Mesenchymal stem cell (in vitro differentiated cells and primary cell): ENCODE data around the gene GPR150.

Experiments used
- DNase-seq: peaks from one replicate; pipeline ENCODE4 v3.0.0-alpha.2; 2013
- H2AFZ ChIP-seq: one replicate; pipeline ENCODE4 v1.6.1; 2013; ENCODE audit warnings: low read depth, mild to moderate bottlenecking, control low read depth, inconsistent platforms, low read length, moderate library complexity
- H2AK5ac ChIP-seq: 2 replicates; pipeline ENCODE4 v1.6.1; 2013; ENCODE audit warnings: low read length, moderate library complexity, mild to moderate bottlenecking, inconsistent platforms; ENCODE audit not compliant: severe bottlenecking
- H2BK120ac ChIP-seq: one replicate; pipeline ENCODE4 v1.6.1; 2013; ENCODE audit warnings: low read depth, mild to moderate bottlenecking, inconsistent platforms, low read length, moderate library complexity
- H2BK12ac ChIP-seq, 2 experiments: one replicate each; pipeline ENCODE4 v1.6.1; 2013; ENCODE audit warnings: inconsistent platforms in 2 of 2, low read length in 2 of 2, mild to moderate bottlenecking in 2 of 2, moderate library complexity in 2 of 2, control low read depth in 1 of 2
- H2BK15ac ChIP-seq: one replicate; pipeline ENCODE4 v1.6.1; 2013; ENCODE audit warnings: mild to moderate bottlenecking, low read depth, inconsistent platforms; ENCODE audit not compliant: poor library complexity, severe bottlenecking
- H2BK5ac ChIP-seq: 2 replicates; pipeline ENCODE4 v1.6.1; 2013; ENCODE audit warnings: low read depth, mild to moderate bottlenecking, low read length, control low read depth, inconsistent platforms; ENCODE audit not compliant: poor library complexity, severe bottlenecking
- H3K14ac ChIP-seq, 2 experiments: one replicate each; pipeline ENCODE4 v1.6.1; 2013; ENCODE audit warnings: inconsistent platforms in 2 of 2, low read length in 2 of 2, control low read depth in 1 of 2, mild to moderate bottlenecking in 1 of 2, moderate library complexity in 1 of 2
- H3K18ac ChIP-seq, 2 experiments: one replicate each; pipeline ENCODE4 v1.6.1; 2013; ENCODE audit warnings: inconsistent platforms in 2 of 2, low read length in 2 of 2, control low read depth in 1 of 2, low read depth in 1 of 2, mild to moderate bottlenecking in 1 of 2
- H3K23ac ChIP-seq, 2 experiments: one replicate each; pipeline ENCODE4 v1.6.1; 2013; ENCODE audit warnings: inconsistent platforms in 2 of 2, low read length in 2 of 2, mild to moderate bottlenecking in 2 of 2, moderate library complexity in 2 of 2, control low read depth in 1 of 2
- H3K27ac ChIP-seq: 2 replicates; pipeline ENCODE4 v1.5.1; 2013; ENCODE audit warnings: mild to moderate bottlenecking, moderate library complexity, low read length, control low read depth, inconsistent platforms; ENCODE audit not compliant: poor library complexity, severe bottlenecking
- H3K27me3 ChIP-seq, 2 experiments: 2 replicates each; pipeline versions ENCODE4 v1.6.1 to v1.7.0; 2013; ENCODE audit warnings: low read length in 2 of 2, mild to moderate bottlenecking in 2 of 2, moderate library complexity in 2 of 2, control low read depth in 1 of 2, inconsistent platforms in 1 of 2; ENCODE audit not compliant: control insufficient read depth in 1 of 2, insufficient read depth in 1 of 2
- H3K36me3 ChIP-seq, 2 experiments: 2 replicates each; pipeline versions ENCODE4 v1.6.1 to v1.7.0; 2013; ENCODE audit warnings: low read length in 2 of 2, control low read depth in 1 of 2, inconsistent platforms in 1 of 2, low read depth in 1 of 2, mild to moderate bottlenecking in 1 of 2; ENCODE audit not compliant: insufficient read depth in 2 of 2, control insufficient read depth in 1 of 2
- H3K4ac ChIP-seq, 2 experiments: one replicate each; pipeline ENCODE4 v1.6.1; 2013; ENCODE audit warnings: inconsistent platforms in 2 of 2, low read length in 2 of 2, mild to moderate bottlenecking in 2 of 2, moderate library complexity in 2 of 2, control low read depth in 1 of 2, low read depth in 1 of 2
- H3K4me1 ChIP-seq: 2 replicates; pipeline ENCODE4 v1.6.1; 2013; ENCODE audit warnings: low read depth, low read length, control low read depth; ENCODE audit not compliant: control insufficient read depth, insufficient read depth
- H3K4me2 ChIP-seq: 2 replicates; pipeline ENCODE4 v1.6.1; 2013; ENCODE audit warnings: low read length, mild to moderate bottlenecking, inconsistent platforms; ENCODE audit not compliant: poor library complexity, severe bottlenecking
- H3K4me3 ChIP-seq, 2 experiments: 2 replicates each; pipeline versions ENCODE4 v1.5.1 to v1.7.0; 2013; ENCODE audit warnings: low read length in 2 of 2, mild to moderate bottlenecking in 2 of 2, control low read depth in 1 of 2, low read depth in 1 of 2; ENCODE audit not compliant: insufficient read depth in 1 of 2
- H3K79me1 ChIP-seq: replicated peaks from 2 replicates; pipeline ENCODE4 v1.6.1; 2013; ENCODE audit warnings: mild to moderate bottlenecking, control low read depth, low read length, inconsistent platforms; ENCODE audit not compliant: poor library complexity, severe bottlenecking
- H3K9ac ChIP-seq: 2 replicates; pipeline ENCODE4 v1.7.0; 2013; ENCODE audit warnings: mild to moderate bottlenecking, low read length, moderate library complexity
- H3K9me3 ChIP-seq: 2 replicates; pipeline ENCODE4 v1.7.0; 2013; ENCODE audit warnings: mild to moderate bottlenecking, low read length; ENCODE audit not compliant: control insufficient read depth
- H4K8ac ChIP-seq: one replicate; pipeline ENCODE4 v1.6.1; 2013; ENCODE audit warnings: inconsistent platforms, mild to moderate bottlenecking, low read length, moderate library complexity
- H4K91ac ChIP-seq: one replicate; pipeline ENCODE4 v1.6.1; 2013; ENCODE audit warnings: mild to moderate bottlenecking, low read length, inconsistent platforms
- WGBS: methylation state at CpG from one replicate; pipeline ENCODE4 v1.1.7; 2013; ENCODE audit warnings: mixed read lengths; 5-methylcytosine and 5-hydroxymethylcytosine counted together

GPR150 gene

GRCh38 chr5:95610546-95610945 lies 9.3 kb upstream of the GPR150 start:
- H3K4me3 ChIP-seq = no peak overlapping the region
- over 99% methylated on average over 5 of the region's 7 CpGs for WGBS
- no peak overlapping the region for H2BK15ac ChIP-seq
- H2AFZ ChIP-seq = no peak overlapping the region
- H2BK12ac ChIP-seq = no peak overlapping the region
- H3K4me1 ChIP-seq = no peaks in the 10 kb centered on the region
- no peak overlapping the region for H3K4me2 ChIP-seq
- no peak overlapping the region for H3K9ac ChIP-seq
- H3K27me3 ChIP-seq = no peaks in the 10 kb centered on the region
- H3K36me3 ChIP-seq = no peaks in the 10 kb centered on the region
- H3K9me3 ChIP-seq = peaks cover 7% of the 10 kb centered on the region
- no peak overlapping the region for H2BK120ac ChIP-seq
- no peak overlapping the region for H4K8ac ChIP-seq
- H2BK5ac ChIP-seq = no peak overlapping the region
- H3K79me1 ChIP-seq = no peaks in the 10 kb centered on the region
- H4K91ac ChIP-seq = no peak overlapping the region
- H3K14ac ChIP-seq = no peak overlapping the region
- DNase-seq = no peak
- no peak overlapping the region for H3K4ac ChIP-seq
- H3K23ac ChIP-seq = no peak overlapping the region
- H3K27ac ChIP-seq = no peak overlapping the region
- H2AK5ac ChIP-seq = no peak overlapping the region
- H3K18ac ChIP-seq = no peak overlapping the region

GRCh38 chr5:95611396-95611795 lies 8.5 kb upstream of the GPR150 start:
- Histone ChIP-seq H3K4me1 (no peaks in the 10 kb centered on the region), H2BK15ac (no peak overlapping the region), H3K4me3 (no peak overlapping the region), H3K4me2 (no peak overlapping the region), H3K14ac (no peak overlapping the region), H2BK12ac (no peak overlapping the region), H3K27ac (no peak overlapping the region), H2AFZ (no peak overlapping the region), H2AK5ac (no peak overlapping the region), H2BK5ac (no peak overlapping the region), H3K79me1 (no peaks in the 10 kb centered on the region), H3K27me3 (no peaks in the 10 kb centered on the region), H4K91ac (no peak overlapping the region), H3K36me3 (no peaks in the 10 kb centered on the region), H3K18ac (no peak overlapping the region), H3K4ac (no peak overlapping the region), H3K9ac (no peak overlapping the region), H2BK120ac (no peak overlapping the region), H4K8ac (no peak overlapping the region), H3K9me3 (peaks cover 7% of the 10 kb centered on the region), H3K23ac (no peak overlapping the region)
- WGBS = 100% methylated on average over 1 of the region's 3 CpGs
- no peak for DNase-seq

GRCh38 chr5:95613514-95613913 lies 6.4 kb upstream of the GPR150 start:
- WGBS = 100% methylated on average over 1 of the region's 1 CpG
- H4K91ac ChIP-seq = no peak overlapping the region
- H2BK120ac ChIP-seq = no peak overlapping the region
- H3K4me2 ChIP-seq = no peak overlapping the region
- H3K4me1 ChIP-seq = no peaks in the 10 kb centered on the region
- no peak overlapping the region for H3K9ac ChIP-seq
- H3K4ac ChIP-seq = no peak overlapping the region
- no peak overlapping the region for H2BK15ac ChIP-seq
- no peaks in the 10 kb centered on the region for H3K27me3 ChIP-seq
- no peak overlapping the region for H2AK5ac ChIP-seq
- DNase-seq = no peak
- H3K27ac ChIP-seq = no peak overlapping the region
- no peaks in the 10 kb centered on the region for H3K79me1 ChIP-seq
- no peak overlapping the region for H2AFZ ChIP-seq
- no peak overlapping the region for H3K23ac ChIP-seq
- no peak overlapping the region for H3K18ac ChIP-seq
- peaks cover 7% of the 10 kb centered on the region for H3K9me3 ChIP-seq
- no peaks in the 10 kb centered on the region for H3K36me3 ChIP-seq
- H3K4me3 ChIP-seq = no peak overlapping the region
- H4K8ac ChIP-seq = no peak overlapping the region
- no peak overlapping the region for H3K14ac ChIP-seq
- H2BK5ac ChIP-seq = no peak overlapping the region
- H2BK12ac ChIP-seq = no peak overlapping the region

- Histone ChIP-seq H3K4me3 (no peak overlapping the region), H3K9ac (no peak overlapping the region), H3K27me3 (peaks cover 0 to 5% of the 10 kb centered on the region in 2 experiments), H2BK5ac (no peak overlapping the region), H3K23ac (no peak overlapping the region), H4K91ac (no peak overlapping the region), H3K4me1 (peaks cover 5% of the 10 kb centered on the region), H3K4me2 (no peak overlapping the region), H2AFZ (no peak overlapping the region), H2BK15ac (no peak overlapping the region), H3K36me3 (no peaks in the 10 kb centered on the region), H2AK5ac (no peak overlapping the region), H2BK12ac (no peak overlapping the region), H3K4ac (no peak overlapping the region), H3K18ac (no peak overlapping the region), H3K14ac (no peak overlapping the region), H3K9me3 (peaks cover 7% of the 10 kb centered on the region), H3K79me1 (no peaks in the 10 kb centered on the region), H4K8ac (no peak overlapping the region), H2BK120ac (no peak overlapping the region), H3K27ac (no peak overlapping the region)
- 82% methylated on average over 1 of the region's 1 CpG for WGBS
- no peak for DNase-seq
These were observed 4.8 kb upstream of the GPR150 start for GRCh38 chr5:95615164-95615467.
